ENCODE measurements around the gene FOXK2.

DNA sequence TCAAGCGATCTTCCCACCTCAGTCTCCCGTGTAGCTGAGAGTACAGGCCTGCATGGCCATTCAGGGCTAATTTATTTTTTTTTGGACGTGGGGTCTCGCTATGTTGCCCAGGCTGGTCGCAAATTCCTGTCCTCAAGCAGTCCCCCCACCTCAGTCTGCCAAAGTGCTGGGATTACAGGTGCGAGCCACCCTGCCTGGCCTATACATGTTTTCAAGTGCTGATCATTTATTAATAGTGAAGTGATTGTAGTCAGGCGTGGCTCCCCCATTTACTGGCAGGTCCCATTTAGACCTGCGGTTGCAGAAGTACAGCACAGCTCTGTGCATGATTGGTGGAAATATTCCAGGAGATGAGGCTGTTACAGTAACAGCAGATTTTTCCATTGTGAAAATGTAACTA is 8.4 kb downstream of the FOXK2 start:
- TF ChIP-seq POLR2A (IDR thresholded peaks at IDR 0.05): no peak
- TF ChIP-seq, protein P1, sequence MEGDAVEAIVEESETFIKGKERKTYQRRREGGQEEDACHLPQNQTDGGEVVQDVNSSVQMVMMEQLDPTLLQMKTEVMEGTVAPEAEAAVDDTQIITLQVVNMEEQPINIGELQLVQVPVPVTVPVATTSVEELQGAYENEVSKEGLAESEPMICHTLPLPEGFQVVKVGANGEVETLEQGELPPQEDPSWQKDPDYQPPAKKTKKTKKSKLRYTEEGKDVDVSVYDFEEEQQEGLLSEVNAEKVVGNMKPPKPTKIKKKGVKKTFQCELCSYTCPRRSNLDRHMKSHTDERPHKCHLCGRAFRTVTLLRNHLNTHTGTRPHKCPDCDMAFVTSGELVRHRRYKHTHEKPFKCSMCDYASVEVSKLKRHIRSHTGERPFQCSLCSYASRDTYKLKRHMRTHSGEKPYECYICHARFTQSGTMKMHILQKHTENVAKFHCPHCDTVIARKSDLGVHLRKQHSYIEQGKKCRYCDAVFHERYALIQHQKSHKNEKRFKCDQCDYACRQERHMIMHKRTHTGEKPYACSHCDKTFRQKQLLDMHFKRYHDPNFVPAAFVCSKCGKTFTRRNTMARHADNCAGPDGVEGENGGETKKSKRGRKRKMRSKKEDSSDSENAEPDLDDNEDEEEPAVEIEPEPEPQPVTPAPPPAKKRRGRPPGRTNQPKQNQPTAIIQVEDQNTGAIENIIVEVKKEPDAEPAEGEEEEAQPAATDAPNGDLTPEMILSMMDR (IDR thresholded peaks at IDR 0.05 in 4 of 5, conservative IDR thresholded peaks at IDR 0.05 in 1 of 5): no peak

Data from gastrocnemius medialis (tissue), 4 donors.